NAMALWA (cell line): ENCODE data around the gene PDE1C.
"Not testable (repeated sequence)": the region's sequence is repeated elsewhere in the genome, so short reads cannot be mapped to it uniquely, and the experiment has no call there.

ENCODE experiments used
- DNase-seq: peaks from one replicate; pipeline ENCODE4 v3.0.0-alpha.2; 2015; ENCODE audit warnings: low spot score

PDE1C gene

DNA sequence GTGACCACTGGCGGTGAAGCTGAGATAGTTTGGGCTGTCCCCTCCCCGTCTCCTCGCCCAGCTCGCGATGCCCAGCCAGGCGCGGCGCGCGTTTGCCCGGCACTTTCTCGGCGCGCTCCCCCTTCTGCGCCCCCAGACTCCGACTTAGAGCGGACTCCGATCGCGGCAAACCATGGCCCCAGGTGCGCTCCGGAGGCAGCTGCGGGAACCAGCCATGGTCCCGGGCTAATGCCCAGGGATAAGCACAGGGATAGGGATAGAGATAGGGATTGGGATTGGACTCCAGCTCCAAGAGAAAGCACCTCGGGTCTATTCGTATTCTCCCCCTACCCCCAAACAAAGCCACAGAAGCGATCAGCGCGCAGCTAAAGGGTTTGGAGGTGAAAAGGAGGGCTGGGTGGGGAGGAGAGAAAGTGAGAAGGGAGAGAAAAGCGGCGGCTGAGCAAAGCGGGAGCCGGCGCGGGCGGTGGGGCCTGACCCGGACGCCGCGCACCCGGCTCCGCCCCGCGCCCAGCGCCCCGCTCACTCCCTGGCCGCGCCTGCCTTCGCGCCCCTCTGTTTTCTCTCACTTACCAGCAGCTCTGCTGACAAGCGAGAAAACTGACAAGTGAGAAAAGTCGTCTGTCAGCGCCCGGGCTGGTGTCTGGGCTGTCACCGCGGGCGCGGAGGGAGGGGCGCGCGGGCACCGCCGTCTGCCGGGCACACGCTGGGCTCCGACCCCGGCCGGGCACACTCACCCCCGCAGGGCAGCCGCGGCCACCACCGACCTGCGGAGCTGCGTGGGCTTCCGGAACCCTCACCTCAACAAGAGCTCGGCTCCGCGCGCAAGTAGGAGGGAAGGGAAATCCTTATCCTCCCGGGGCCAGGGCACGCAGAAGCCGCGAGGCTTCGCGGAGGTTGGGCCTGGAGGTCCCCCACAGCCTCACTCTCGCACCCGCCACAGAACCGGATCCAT is at the start of gene PDE1C:
PDE1C (minus strand) TSS at position 2 of the 955 bp plus-strand sequence.
- no peak for DNase-seq

GRCh38 chr7:32119790-32120196 is 49.6 kb upstream of the PDE1C start:
- no peak for DNase-seq

DNA sequence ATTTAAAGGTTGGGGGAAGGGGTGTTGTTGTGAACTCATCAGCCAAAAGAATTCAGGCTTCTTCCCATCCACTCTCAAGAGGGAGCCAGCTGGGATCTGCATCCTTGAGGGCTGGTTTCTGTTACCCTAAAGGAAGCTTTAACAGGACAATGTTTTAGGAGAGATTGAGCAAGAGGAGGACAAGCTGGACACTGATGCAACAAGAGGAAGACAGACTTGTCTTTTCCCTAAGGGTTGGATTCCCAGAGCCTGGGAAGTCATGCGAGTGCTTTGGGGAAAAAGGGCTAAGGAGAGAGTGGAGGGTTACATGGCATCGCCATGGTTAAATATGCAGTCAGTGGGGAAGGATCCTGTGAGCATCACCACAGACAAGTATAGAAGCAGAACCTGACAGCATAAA is 47.6 kb upstream of the PDE1C start:
- DNase-seq, result no peak

DNA sequence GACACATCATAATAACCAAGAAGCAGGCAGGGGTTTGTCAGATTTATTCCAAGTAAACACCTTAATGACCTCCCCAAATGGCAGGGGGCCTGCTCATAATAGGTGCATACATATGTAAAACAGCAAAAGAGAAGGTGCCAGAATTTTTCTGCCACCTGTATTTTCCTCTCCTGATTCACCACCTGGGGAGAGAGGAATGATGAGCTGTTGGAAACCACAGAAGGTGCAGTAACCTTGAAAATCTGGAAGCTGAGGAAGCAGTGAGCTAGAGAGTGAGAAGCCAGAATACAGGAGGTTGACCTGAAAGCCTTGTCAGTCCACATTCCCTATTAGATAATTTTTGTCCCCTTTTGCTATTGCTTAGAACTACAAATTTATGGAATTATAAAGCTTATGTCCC is 46.2 kb upstream of the PDE1C start:
- DNase-seq, result no peak

GRCh38 chr7:32115831-32116230 is 45.6 kb upstream of the PDE1C start:
- DNase-seq, result no peak

GRCh38 chr7:32108651-32109050 is 38.4 kb upstream of the PDE1C start:
- no peak for DNase-seq

DNA sequence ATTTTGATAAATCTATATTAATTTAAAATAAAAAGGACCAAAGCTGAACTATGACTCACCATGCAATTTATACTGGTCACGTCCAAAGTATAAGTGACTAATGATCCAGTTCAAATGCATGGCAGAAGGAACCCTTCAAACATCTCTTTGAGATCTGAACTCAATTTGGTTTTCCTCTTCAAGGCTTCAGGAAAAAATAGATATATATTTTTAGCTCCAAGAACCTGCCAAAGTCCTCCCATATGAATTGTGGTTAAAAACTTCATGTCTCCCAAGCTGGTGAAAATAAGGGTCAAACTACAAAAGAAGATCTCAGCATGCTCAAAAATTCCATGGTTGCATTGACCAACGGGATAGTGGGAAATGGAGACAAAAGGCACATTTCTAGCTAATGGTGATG is 34.6 kb upstream of the PDE1C start:
- no peak for DNase-seq

DNA sequence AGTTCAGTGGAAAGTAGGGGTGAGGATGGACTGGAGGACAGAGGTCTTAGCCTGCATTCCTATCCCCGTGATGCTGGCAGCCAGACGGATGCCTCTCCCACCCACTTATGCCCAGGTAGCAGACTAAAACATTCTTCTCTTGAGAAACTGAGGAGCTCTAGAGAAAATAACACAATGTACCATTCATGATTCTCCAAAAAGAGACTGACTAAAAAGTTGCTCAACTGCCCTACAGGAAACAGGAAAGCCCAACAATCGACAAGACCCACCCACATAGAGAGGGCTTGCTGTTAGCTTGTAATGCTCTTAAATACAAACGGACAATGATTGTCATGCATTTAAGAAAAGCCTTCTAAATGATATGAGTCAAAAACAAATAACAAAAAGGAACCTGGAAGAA is 33.2 kb upstream of the PDE1C start:
- no peak for DNase-seq

- no peak for DNase-seq
Observed at GRCh38 chr7:32102432-32102873, 32.2 kb upstream of the PDE1C start.

GRCh38 chr7:32100407-32100907 is 30.2 kb upstream of the PDE1C start:
- DNase-seq, result no peak

GRCh38 chr7:32094516-32094915 is 24.3 kb upstream of the PDE1C start:
- no peak for DNase-seq

GRCh38 chr7:32093415-32094408 is 23.5 kb upstream of the PDE1C start:
- DNase-seq, result no peak

DNA sequence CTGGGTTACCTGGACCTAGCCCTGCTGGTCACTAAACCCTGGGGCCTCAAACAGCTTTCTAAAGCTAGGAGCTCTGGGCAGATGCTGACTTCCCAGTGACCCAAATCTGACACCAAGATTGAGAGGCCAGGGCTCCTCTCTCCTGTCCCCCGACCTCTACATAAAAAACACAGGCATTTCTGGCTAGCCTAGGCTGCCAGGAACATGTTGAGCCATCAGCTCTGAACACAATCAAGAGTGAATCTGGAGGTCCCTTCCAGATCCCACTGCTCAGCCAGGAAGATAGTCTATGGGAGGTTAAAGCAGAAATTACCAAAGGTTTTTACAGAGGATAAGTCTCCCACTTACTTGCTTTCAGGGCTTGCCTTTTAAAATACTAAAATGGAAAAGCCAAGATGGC is 22.1 kb upstream of the PDE1C start:
- DNase-seq, result no peak

- no peak for DNase-seq
Observed at GRCh38 chr7:32091608-32092210, 21.5 kb upstream of the PDE1C start.

DNA sequence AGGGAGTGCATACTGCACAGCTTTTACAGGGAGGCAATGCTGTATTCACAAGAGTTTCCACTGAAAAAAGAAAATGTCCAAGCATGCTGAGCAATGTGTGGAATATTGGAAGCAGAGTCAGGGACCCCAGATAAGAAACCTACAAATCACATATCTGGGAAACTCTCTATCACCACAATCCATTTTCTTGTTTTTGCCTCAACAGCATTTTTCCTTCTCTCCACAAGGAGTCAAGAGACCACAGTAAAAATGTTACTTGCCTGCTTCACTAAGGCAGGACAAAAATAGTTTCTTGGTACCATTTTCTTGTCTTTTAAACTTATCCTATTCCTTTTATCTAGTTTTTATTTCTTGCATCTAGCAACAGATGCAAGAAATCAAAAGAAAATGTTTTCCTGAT is 19.5 kb upstream of the PDE1C start:
- DNase-seq, result no peak

DNA sequence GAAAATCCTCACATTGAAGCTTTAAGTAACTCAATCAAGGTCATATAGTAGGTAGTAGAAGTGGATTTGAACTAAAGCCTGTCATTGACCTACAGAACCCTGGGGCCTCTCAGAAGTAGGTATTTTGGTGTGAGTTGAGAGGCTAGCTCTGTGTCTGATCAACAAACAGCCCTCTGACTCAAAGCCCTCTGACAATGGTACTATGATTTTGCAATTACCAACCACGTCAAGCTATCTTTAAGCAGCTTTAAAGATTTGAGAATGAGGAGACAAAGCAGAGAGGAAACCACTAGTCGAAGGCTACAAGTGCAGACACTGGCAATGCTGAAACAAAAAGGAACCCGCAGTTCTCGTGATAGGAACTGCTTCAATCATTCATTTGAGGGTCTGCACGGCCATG is 19.0 kb upstream of the PDE1C start:
- no peak for DNase-seq

DNA sequence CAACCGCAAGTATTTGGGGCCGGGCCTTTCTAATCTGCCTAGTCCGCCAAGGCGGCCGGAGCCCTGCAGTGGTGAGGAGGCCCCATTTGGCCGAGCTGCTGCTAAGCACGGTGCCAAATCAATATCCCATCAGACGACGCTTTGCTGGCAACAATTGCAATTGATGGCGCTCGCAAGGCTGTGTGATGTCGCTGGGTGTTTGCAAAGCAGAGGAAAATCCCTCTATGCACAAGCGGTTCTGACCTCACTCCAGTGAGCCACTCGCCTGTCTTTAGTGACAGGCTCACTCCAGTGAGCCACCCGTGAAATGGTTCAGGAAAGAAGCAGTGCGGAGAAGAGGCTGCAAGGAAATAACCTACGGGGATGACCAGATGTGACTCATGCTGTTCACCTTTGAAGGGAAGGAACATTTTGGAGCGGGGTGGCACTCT is 18.3 kb upstream of the PDE1C start:
- no peak for DNase-seq

- no peak for DNase-seq
Observed at GRCh38 chr7:32079510-32079909, 9.3 kb upstream of the PDE1C start.

DNA sequence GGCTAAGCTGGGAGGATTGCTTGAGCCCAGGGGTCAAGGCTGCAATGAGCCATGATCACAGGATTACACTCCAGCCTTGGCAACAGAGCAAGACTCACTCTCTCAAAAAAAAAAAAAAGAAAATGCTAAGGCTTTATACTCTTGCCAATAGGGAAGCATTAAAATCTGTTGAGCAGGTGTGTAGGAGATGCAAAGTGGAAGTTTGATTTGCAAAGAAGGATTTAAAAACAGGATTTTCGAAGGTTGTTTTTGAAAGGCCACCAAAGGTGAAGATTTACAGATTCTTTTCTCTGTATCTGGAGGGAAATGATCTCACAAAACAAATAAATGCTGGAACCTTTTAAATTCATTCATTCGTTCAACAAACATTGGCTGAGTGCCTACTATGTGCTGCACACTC is 8.6 kb upstream of the PDE1C start:
- no peak for DNase-seq

- DNase-seq, result no peak
Observed at GRCh38 chr7:32077806-32078205, 7.6 kb upstream of the PDE1C start.

DNA sequence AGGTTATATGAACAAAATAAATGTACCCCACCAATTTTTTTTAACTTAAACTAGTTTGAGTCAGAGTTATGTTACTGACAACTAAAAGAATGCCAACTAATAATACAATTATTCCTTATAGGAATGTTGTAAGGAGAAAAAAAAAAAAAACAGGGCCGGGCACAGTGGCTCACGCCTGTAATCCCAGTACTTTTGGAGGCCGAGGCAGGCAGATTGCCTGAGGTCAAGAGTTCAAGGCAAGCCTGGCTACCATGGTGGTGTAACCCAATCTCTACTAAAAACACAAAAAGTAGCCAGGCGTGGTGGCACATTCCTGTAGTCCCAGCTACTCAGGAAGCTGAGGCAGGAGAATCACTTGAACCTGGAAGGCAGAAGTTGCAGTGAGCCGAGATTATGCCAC is 6.6 kb upstream of the PDE1C start:
- not testable (repeated sequence) for DNase-seq

- no peak for DNase-seq
Observed at GRCh38 chr7:32075612-32076011, 5.4 kb upstream of the PDE1C start.
